Measurements from ENCODE around the gene PIK3R1. TPM values are rescaled to one million over a fixed set of nuclear protein-coding genes. Genes with fewer than 3 reads are reported as not detected.

Gene PIK3R1
- total and polyA plus RNA-seq, 2 experiments from 2014 or later, result 5.9 to 9.8 TPM

DNA sequence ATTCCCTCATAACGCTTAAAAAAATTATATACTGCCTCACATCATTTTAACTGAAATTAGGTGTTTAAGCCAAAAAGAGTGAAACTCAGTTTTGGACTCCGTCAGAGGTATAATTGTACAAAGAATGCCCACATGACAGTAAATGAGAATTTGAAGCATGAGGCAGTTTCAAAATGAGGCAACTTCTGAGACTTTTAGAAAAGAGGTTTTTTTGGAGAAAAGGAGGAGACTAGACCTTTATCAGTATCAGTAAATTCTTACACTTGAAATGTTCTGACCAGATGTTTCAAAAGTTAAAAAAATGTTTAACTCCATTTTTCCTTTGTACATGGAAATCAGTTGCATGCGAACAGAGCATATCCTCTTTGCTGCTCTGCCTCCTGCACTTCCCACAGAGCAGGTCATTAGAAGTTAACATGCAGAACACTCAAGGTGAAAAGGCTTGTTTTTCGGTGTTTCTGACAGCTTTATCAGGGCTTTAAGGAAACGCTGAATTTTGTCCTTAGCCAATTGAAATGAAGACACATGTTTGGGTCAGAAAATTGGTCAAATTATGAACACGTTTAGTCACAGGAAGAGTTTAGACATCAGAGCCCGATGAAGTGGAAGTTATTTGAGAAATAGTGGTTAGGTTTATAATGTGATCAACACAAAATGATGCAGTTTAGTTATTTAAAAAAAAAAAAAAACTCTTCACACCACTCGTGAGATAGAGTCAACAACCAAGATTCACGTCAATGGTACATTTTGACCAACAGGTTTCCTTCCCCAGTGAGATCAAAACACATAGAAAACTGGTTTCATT is 59.5 kb downstream of the PIK3R1 start:
- Histone ChIP-seq H3K36me3 (ENCODE audit: insufficient read depth) (0 out of 2 replicates have a peak, but pooled peaks cover under 1% of the 10 kb centered on the region), H3K79me2 (replicated peaks; ENCODE audit: insufficient read depth) (no peaks in the 10 kb centered on the region), H3K27me3 (ENCODE audit: insufficient read depth) (no peaks in the 10 kb centered on the region), H3K4me1 (ENCODE audit: insufficient read depth) (peaks cover 7% of the 10 kb centered on the region), H3F3A (replicated peaks; ENCODE audit: low read depth) (no peaks in the 10 kb centered on the region), H4K20me1 (replicated peaks; ENCODE audit: insufficient read depth) (no peaks in the 10 kb centered on the region), H3K9me2 (ENCODE audit: insufficient read depth) (no peaks in the 10 kb centered on the region), H2AFZ (no peak overlapping the region), H3K4me3 (no peak overlapping the region), H3K4me2 (no peak overlapping the region), H3K27ac (ENCODE audit: low read depth) (0 out of 2 replicates have a peak overlapping the region, but pooled peaks have one; percentile 23)
- H3K36me3 Mint-ChIP-seq (ENCODE audit: low read depth), result peaks cover 13% of the 10 kb centered on the region
- H3K4me1 Mint-ChIP-seq, result peaks cover 16% of the 10 kb centered on the region
- H3K4me3 Mint-ChIP-seq, result no peak overlapping the region
- no peak for TF ChIP-seq EZH2 (IDR thresholded peaks at IDR 0.05; ENCODE audit: low read depth, unreplicated experiment)
- TF ChIP-seq, protein P1, sequence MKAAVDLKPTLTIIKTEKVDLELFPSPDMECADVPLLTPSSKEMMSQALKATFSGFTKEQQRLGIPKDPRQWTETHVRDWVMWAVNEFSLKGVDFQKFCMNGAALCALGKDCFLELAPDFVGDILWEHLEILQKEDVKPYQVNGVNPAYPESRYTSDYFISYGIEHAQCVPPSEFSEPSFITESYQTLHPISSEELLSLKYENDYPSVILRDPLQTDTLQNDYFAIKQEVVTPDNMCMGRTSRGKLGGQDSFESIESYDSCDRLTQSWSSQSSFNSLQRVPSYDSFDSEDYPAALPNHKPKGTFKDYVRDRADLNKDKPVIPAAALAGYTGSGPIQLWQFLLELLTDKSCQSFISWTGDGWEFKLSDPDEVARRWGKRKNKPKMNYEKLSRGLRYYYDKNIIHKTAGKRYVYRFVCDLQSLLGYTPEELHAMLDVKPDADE (IDR thresholded peaks at IDR 0.05), result no peak
- TF ChIP-seq, protein P2, sequence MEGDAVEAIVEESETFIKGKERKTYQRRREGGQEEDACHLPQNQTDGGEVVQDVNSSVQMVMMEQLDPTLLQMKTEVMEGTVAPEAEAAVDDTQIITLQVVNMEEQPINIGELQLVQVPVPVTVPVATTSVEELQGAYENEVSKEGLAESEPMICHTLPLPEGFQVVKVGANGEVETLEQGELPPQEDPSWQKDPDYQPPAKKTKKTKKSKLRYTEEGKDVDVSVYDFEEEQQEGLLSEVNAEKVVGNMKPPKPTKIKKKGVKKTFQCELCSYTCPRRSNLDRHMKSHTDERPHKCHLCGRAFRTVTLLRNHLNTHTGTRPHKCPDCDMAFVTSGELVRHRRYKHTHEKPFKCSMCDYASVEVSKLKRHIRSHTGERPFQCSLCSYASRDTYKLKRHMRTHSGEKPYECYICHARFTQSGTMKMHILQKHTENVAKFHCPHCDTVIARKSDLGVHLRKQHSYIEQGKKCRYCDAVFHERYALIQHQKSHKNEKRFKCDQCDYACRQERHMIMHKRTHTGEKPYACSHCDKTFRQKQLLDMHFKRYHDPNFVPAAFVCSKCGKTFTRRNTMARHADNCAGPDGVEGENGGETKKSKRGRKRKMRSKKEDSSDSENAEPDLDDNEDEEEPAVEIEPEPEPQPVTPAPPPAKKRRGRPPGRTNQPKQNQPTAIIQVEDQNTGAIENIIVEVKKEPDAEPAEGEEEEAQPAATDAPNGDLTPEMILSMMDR (conservative IDR thresholded peaks at IDR 0.05; ENCODE audit: low read depth in 2 of 2), result no peak
- no peak for TF ChIP-seq EZH2phosphoT487 (IDR thresholded peaks at IDR 0.05; ENCODE audit: unreplicated experiment)
- TF ChIP-seq ZNF114 (CRISPR knock-in tag; IDR thresholded peaks at IDR 0.05), result no peak
- TF ChIP-seq STAT1 (IDR thresholded peaks at IDR 0.05; ENCODE audit: unreplicated experiment), result no peak
- TF ChIP-seq POLR2AphosphoS5 (IDR thresholded peaks at IDR 0.05; ENCODE audit: low read depth), result no peak
- TF ChIP-seq NANOG (IDR thresholded peaks at IDR 0.05; ENCODE audit: borderline replicate concordance), result no peak
- no peak for TF ChIP-seq ZNF331 (CRISPR knock-in tag; IDR thresholded peaks at IDR 0.05; ENCODE audit: low read depth)
- no peak for TF ChIP-seq ZNF462 (CRISPR knock-in tag; IDR thresholded peaks at IDR 0.05)
- TF ChIP-seq JUNB (IDR thresholded peaks at IDR 0.05; ENCODE audit: unreplicated experiment), result no peak
- no peak for TF ChIP-seq CREB1 (CRISPR knock-in tag; IDR thresholded peaks at IDR 0.05; ENCODE audit: low read depth)
- TF ChIP-seq REST (IDR thresholded peaks at IDR 0.05; ENCODE audit: unreplicated experiment), result no peak
- peak overlapping the region; percentile 22; the same call in 1 of the 2 replicates for H3K27ac Mint-ChIP-seq
- ATAC-seq (no peak), DNase-seq (ENCODE audit: low spot score) (no peak)
- no peaks in the 10 kb centered on the region for H3K9me3 Mint-ChIP-seq
- peaks cover 2% of the 10 kb centered on the region for H3K27me3 Mint-ChIP-seq (ENCODE audit: insufficient read depth, low read depth, poor library complexity)
